Thyroid gland (tissue), 4 donors: ENCODE measurements around the gene CYP1A2.

ENCODE experiments used
- POLR2A ChIP-seq, 2 donors: fragments of 450-650 bp; IDR thresholded peaks; one replicate each; pipeline ENCODE4 v1.6.1; 2017; ENCODE audit warnings: antibody characterized with exemption in 2 of 2, mild to moderate bottlenecking in 2 of 2, moderate library complexity in 1 of 2
- TF ChIP-seq, protein P1 (sequence below), 6 experiments: fragments of 200-600 bp in 3 of 6; fragments of 450-650 bp in 3 of 6; sonication (generic) in 3 of 6; IDR thresholded peaks; one replicate each; pipeline ENCODE4 v1.5.1; 2016 to 2019; ENCODE audit warnings: antibody characterized with exemption in 6 of 6, mild to moderate bottlenecking in 2 of 6, inconsistent platforms in 1 of 6, moderate library complexity in 1 of 6

DNA sequence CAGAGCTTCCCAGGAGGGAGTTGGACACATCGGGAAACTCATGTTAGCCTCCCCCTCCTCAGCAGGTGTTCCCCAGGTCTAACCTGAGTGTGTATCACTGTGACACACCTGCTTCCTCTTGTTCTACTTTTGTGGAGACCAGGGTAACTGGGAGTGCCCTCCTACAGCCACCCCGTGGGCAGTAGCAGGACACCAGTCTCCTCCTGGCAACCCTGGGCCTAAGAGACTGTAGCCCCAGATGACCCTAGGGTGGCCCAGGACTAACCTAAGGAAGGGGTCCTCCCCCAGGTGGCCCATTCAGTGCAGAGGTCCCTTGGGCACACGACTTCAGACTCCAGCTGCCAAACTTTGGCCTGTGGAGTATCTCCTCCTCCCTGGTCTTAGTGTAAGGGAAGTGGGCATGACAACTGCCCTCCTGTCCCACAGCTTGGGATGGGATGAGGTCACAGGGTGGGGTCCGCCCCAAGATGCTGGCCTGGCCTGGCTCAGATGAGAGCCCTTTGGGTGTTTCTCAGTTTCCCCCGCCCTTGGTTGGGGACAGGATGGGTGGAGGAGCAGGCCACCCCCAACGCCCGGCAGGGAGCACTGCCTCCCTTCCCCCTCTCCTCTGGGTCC is 38.0 kb downstream of the CYP1A2 start:
- TF ChIP-seq, protein P1, sequence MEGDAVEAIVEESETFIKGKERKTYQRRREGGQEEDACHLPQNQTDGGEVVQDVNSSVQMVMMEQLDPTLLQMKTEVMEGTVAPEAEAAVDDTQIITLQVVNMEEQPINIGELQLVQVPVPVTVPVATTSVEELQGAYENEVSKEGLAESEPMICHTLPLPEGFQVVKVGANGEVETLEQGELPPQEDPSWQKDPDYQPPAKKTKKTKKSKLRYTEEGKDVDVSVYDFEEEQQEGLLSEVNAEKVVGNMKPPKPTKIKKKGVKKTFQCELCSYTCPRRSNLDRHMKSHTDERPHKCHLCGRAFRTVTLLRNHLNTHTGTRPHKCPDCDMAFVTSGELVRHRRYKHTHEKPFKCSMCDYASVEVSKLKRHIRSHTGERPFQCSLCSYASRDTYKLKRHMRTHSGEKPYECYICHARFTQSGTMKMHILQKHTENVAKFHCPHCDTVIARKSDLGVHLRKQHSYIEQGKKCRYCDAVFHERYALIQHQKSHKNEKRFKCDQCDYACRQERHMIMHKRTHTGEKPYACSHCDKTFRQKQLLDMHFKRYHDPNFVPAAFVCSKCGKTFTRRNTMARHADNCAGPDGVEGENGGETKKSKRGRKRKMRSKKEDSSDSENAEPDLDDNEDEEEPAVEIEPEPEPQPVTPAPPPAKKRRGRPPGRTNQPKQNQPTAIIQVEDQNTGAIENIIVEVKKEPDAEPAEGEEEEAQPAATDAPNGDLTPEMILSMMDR (IDR thresholded peaks at IDR 0.05), result no peak
- no peak for TF ChIP-seq POLR2A (IDR thresholded peaks at IDR 0.05)
